ENCODE measurements around the gene EPC2. TPM values are rescaled to one million over a fixed set of nuclear protein-coding genes. Genes with fewer than 3 reads are reported as not detected.

The EPC2 gene
- total RNA-seq, 3 donors from 2014 or later: 30.5 to 58.5 (median 44.2) TPM

GRCh38 chr2:148716378-148716920 is 71.9 kb downstream of the EPC2 start:
- intact Hi-C loops (cut with DNase I; ENCODE audit: low total_unique reads): no loop called here
- Histone ChIP-seq H3K27me3 (no peaks in the 10 kb centered on the region), H3K4me1 (no peaks in the 10 kb centered on the region), H3K4me3 (no peak overlapping the region), H3K36me3 (no peaks in the 10 kb centered on the region), H3K9me3 (no peaks in the 10 kb centered on the region), H3K27ac (no peak overlapping the region)
- TF ChIP-seq POLR2AphosphoS5 (IDR thresholded peaks at IDR 0.05) (no peak), POLR2A (IDR thresholded peaks at IDR 0.05) (no peak)
- TF ChIP-seq, protein P1, sequence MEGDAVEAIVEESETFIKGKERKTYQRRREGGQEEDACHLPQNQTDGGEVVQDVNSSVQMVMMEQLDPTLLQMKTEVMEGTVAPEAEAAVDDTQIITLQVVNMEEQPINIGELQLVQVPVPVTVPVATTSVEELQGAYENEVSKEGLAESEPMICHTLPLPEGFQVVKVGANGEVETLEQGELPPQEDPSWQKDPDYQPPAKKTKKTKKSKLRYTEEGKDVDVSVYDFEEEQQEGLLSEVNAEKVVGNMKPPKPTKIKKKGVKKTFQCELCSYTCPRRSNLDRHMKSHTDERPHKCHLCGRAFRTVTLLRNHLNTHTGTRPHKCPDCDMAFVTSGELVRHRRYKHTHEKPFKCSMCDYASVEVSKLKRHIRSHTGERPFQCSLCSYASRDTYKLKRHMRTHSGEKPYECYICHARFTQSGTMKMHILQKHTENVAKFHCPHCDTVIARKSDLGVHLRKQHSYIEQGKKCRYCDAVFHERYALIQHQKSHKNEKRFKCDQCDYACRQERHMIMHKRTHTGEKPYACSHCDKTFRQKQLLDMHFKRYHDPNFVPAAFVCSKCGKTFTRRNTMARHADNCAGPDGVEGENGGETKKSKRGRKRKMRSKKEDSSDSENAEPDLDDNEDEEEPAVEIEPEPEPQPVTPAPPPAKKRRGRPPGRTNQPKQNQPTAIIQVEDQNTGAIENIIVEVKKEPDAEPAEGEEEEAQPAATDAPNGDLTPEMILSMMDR (IDR thresholded peaks at IDR 0.05): no peak
- no peak for DNase-seq (ENCODE audit: low spot score in 2 of 2)

DNA sequence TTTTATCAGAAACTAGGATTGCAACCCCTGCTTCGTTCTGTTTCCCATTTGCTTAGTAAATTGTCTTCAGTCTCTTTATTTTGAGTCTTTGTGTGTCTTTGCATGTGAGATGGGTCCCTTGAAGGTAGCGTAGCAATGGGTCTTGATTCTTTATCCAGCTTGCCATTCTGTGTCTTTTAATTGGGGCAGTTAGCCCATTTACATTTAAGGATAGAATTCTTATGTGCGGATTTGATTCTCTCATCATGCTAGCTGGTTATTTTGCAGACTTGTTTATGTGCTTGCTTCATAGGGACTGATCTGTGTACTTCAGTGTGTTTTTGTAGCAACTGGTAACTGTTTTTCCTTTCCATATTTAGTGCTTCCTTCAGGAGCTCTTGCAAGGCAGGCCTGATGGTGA is 73.5 kb downstream of the EPC2 start:
- no peaks in the 10 kb centered on the region for H3K36me3 ChIP-seq
- H3K4me1 ChIP-seq: no peaks in the 10 kb centered on the region

DNA sequence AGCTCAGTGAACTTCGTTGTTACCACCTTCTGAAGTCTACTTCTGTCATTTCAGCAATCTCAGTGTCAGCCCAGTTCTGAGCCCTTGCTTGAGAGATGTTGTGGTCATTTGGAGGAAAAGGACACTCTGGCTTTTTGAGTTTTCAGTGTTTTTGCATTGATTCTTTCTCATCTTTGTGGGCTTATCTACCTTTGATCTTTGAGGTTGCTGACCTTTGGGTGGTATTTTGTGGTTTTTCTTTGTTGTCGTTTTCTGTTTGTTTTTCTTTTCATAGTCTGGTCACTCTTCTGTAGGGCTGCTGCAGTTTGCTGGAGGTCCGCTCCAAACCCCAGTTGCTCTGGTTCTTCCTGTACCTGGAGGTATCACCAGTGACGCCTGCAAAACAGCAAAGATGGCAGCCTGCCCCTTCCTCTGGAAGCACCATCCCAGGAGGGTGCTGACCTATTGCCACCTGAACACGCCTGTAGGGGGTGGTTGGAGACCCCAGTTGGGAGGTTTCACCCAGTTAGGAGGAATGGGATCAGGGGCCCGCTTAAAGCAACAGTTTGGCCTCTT is 74.7 kb downstream of the EPC2 start:
- no peak overlapping the region for H3K27ac ChIP-seq

More for the DNA sequence above, 73.5 kb downstream of the EPC2 start:
- no peak for TF ChIP-seq POLR2AphosphoS5 (IDR thresholded peaks at IDR 0.05)
- H3K9me3 ChIP-seq: no peaks in the 10 kb centered on the region
- no peak overlapping the region for H3K4me3 ChIP-seq
- H3K27ac ChIP-seq: no peak overlapping the region
- intact Hi-C loops (cut with DNase I; ENCODE audit: low total_unique reads): no loop called here
- no peaks in the 10 kb centered on the region for H3K27me3 ChIP-seq
- DNase-seq (ENCODE audit: low spot score in 2 of 2): no peak

GRCh38 chr2:148719941-148720436 is 75.4 kb downstream of the EPC2 start:
- no peaks in the 10 kb centered on the region for H3K27me3 ChIP-seq
- H3K9me3 ChIP-seq: no peaks in the 10 kb centered on the region
- H3K27ac ChIP-seq: peak overlapping the region in 1 of 2 donors; percentile 29
- intact Hi-C loops (cut with DNase I; ENCODE audit: low total_unique reads): no loop called here
- H3K4me1 ChIP-seq: no peaks in the 10 kb centered on the region
- TF ChIP-seq, protein P1 (IDR thresholded peaks at IDR 0.05): no peak
- TF ChIP-seq POLR2AphosphoS5 (IDR thresholded peaks at IDR 0.05): no peak
- no peak for TF ChIP-seq POLR2A (IDR thresholded peaks at IDR 0.05)
- H3K4me3 ChIP-seq: peak overlapping the region in 2 of 3 donors; percentile 23 to 40
- H3K36me3 ChIP-seq: no peaks in the 10 kb centered on the region
- DNase-seq (ENCODE audit: low spot score in 2 of 2): no peak

More for the DNA sequence above, 74.7 kb downstream of the EPC2 start:
- Histone ChIP-seq H3K27me3 (no peaks in the 10 kb centered on the region), H3K4me1 (no peaks in the 10 kb centered on the region), H3K36me3 (no peaks in the 10 kb centered on the region), H3K9me3 (no peaks in the 10 kb centered on the region), H3K4me3 (no peak overlapping the region)
- TF ChIP-seq, protein P1 (IDR thresholded peaks at IDR 0.05): no peak
- no peak for TF ChIP-seq POLR2A (IDR thresholded peaks at IDR 0.05)
- TF ChIP-seq POLR2AphosphoS5 (IDR thresholded peaks at IDR 0.05): no peak
- intact Hi-C loops (cut with DNase I; ENCODE audit: low total_unique reads): no loop called here
- no peak for DNase-seq (ENCODE audit: low spot score in 2 of 2)

- DNase-seq (ENCODE audit: low spot score in 2 of 2): no peak
- Histone ChIP-seq H3K27ac (peak overlapping the region in 1 of 2 donors; percentile 29), H3K27me3 (no peaks in the 10 kb centered on the region), H3K36me3 (no peaks in the 10 kb centered on the region), H3K9me3 (no peaks in the 10 kb centered on the region), H3K4me1 (no peaks in the 10 kb centered on the region), H3K4me3 (peak overlapping the region; percentile 17 to 40 (median 23))
- intact Hi-C loops (cut with DNase I; ENCODE audit: low total_unique reads): no loop called here
- TF ChIP-seq POLR2AphosphoS5 (IDR thresholded peaks at IDR 0.05) (no peak), POLR2A (IDR thresholded peaks at IDR 0.05) (no peak)
- TF ChIP-seq, protein P1 (IDR thresholded peaks at IDR 0.05): no peak
These were observed 76.0 kb downstream of the EPC2 start for GRCh38 chr2:148720501-148721001.

Data from breast epithelium (tissue), 4 donors.